SK-N-SH treated with all-trans-retinoic acid at 6 μM for 48 hours (cell line): Measurements from ENCODE around the gene RHOJ.

Experiments
- ATAC-seq: fragments of 200-7000 bp; cut with Tn5 transposase; 3 replicates; pipeline ENCODE4 v1.9.1; 2020; ENCODE audit warnings: mild to moderate bottlenecking, moderate library complexity
- ARNTL ChIP-seq: fragments of 450-650 bp; formaldehyde crosslinking; IDR thresholded peaks from 2 replicates; pipeline ENCODE4 v1.5.0; 2020; ENCODE audit warnings: low read depth, mild to moderate bottlenecking, moderate library complexity, borderline replicate concordance
- BACH2 ChIP-seq: fragments of 250-450 bp; sonication (Bioruptor Pico); IDR thresholded peaks from 2 replicates; pipeline ENCODE4 v1.9.0; 2021; ENCODE audit warnings: mild to moderate bottlenecking, borderline replicate concordance
- CSDC2 ChIP-seq: fragments of 250-450 bp; sonication (Bioruptor Pico); IDR thresholded peaks from 2 replicates; pipeline ENCODE4 v1.5.0; 2020; ENCODE audit warnings: mild to moderate bottlenecking, moderate library complexity
- ESRRG ChIP-seq: fragments of 250-450 bp; sonication (Bioruptor Pico); IDR thresholded peaks from 2 replicates; pipeline ENCODE4 v1.6.1; 2021; ENCODE audit warnings: mild to moderate bottlenecking
- GLIS3 ChIP-seq: fragments of 250-450 bp; sonication (Bioruptor Pico); IDR thresholded peaks from 2 replicates; pipeline ENCODE4 v1.5.0; 2020; ENCODE audit warnings: mild to moderate bottlenecking, moderate library complexity
- OSR1 ChIP-seq: fragments of 250-450 bp; sonication (Bioruptor Pico); IDR thresholded peaks from 2 replicates; pipeline ENCODE4 v1.8.0; 2022; ENCODE audit warnings: moderate library complexity, mild to moderate bottlenecking, inconsistent platforms
- PPARA ChIP-seq: fragments of 250-450 bp; sonication (Bioruptor Pico); IDR thresholded peaks from 2 replicates; pipeline ENCODE4 v1.5.0; 2020; ENCODE audit warnings: mild to moderate bottlenecking, borderline replicate concordance
- RARB ChIP-seq: fragments of 250-450 bp; sonication (Bioruptor Pico); IDR thresholded peaks from 2 replicates; pipeline ENCODE4 v1.8.0; 2021; ENCODE audit warnings: mild to moderate bottlenecking, moderate library complexity
- TCF4 ChIP-seq: fragments of 250-450 bp; sonication (Bioruptor Pico); IDR thresholded peaks from 2 replicates; pipeline ENCODE4 v1.8.0; 2021; ENCODE audit warnings: mild to moderate bottlenecking, moderate library complexity, borderline replicate concordance
- ZC3H10 ChIP-seq: fragments of 250-450 bp; sonication (Bioruptor Pico); IDR thresholded peaks from 2 replicates; pipeline ENCODE4 v1.5.1; 2021; ENCODE audit warnings: mild to moderate bottlenecking, moderate library complexity
- ZFP3 ChIP-seq: fragments of 250-450 bp; sonication (Bioruptor Pico); IDR thresholded peaks from 2 replicates; pipeline ENCODE4 v1.5.0; 2020; ENCODE audit warnings: mild to moderate bottlenecking, moderate library complexity
- ZNF565 ChIP-seq: fragments of 450-650 bp; formaldehyde crosslinking; conservative IDR thresholded peaks from 2 replicates; pipeline ENCODE4 v1.5.0; 2020; ENCODE audit warnings: low read depth, mild to moderate bottlenecking, moderate library complexity
- ZNF8 ChIP-seq: fragments of 450-650 bp; formaldehyde crosslinking; IDR thresholded peaks from 2 replicates; pipeline ENCODE4 v1.5.0; 2020; ENCODE audit warnings: mild to moderate bottlenecking, moderate library complexity
- TF ChIP-seq, protein P1 (sequence below): fragments of 250-450 bp; sonication (Bioruptor Pico); IDR thresholded peaks from 2 replicates; pipeline ENCODE4 v1.5.1; 2021; ENCODE audit warnings: mild to moderate bottlenecking, moderate library complexity
- TF ChIP-seq, protein P2 (sequence below): fragments of 250-450 bp; sonication (Bioruptor Pico); IDR thresholded peaks from 2 replicates; pipeline ENCODE4 v1.5.1; 2020; ENCODE audit warnings: low read depth, mild to moderate bottlenecking, moderate library complexity
- TF ChIP-seq, protein P3 (sequence below): fragments of 250-450 bp; sonication (Bioruptor Pico); IDR thresholded peaks from 2 replicates; pipeline ENCODE4 v1.5.0; 2020; ENCODE audit warnings: mild to moderate bottlenecking, moderate library complexity
- TF ChIP-seq, protein P4 (sequence below): fragments of 250-450 bp; sonication (Bioruptor Pico); IDR thresholded peaks from 2 replicates; pipeline ENCODE4 v1.8.0; 2020; ENCODE audit warnings: mild to moderate bottlenecking, moderate library complexity, borderline replicate concordance

Gene RHOJ

DNA sequence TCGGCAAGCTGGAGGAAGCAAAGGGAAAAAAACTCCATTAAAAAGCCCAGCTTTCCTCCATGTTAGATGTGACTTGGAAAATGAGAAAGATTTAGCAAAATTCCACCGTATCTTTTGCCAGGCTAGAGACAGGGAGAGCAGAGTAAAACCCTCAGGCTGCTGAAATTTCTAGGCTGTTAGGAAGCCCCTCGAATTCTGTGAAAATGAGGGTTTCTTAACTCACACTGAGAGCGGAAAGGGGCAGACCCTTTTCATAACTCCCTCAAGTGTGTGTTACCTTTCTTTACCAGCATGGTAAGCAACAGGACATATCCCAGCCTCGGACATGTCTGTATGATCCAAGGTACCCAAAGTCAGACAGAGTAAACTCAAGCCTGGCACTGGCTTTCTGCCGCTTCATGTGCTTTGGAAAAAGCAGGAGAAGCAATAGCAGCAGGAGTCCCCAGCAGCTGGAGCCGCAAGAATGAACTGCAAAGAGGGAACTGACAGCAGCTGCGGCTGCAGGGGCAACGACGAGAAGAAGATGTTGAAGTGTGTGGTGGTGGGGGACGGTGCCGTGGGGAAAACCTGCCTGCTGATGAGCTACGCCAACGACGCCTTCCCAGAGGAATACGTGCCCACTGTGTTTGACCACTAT is at the start of gene RHOJ:
TSS of gene RHOJ (plus strand) at position 37 of the 637 bp plus-strand sequence. CDS start at position 464, 427 bp downstream.
- ATAC-seq = peak; percentile 65
- TF ChIP-seq, protein P1, sequence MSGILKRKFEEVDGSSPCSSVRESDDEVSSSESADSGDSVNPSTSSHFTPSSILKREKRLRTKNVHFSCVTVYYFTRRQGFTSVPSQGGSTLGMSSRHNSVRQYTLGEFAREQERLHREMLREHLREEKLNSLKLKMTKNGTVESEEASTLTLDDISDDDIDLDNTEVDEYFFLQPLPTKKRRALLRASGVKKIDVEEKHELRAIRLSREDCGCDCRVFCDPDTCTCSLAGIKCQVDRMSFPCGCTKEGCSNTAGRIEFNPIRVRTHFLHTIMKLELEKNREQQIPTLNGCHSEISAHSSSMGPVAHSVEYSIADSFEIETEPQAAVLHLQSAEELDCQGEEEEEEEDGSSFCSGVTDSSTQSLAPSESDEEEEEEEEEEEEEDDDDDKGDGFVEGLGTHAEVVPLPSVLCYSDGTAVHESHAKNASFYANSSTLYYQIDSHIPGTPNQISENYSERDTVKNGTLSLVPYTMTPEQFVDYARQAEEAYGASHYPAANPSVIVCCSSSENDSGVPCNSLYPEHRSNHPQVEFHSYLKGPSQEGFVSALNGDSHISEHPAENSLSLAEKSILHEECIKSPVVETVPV (CRISPR knock-in tag) = no peak
- TF ChIP-seq BACH2 (CRISPR knock-in tag) (no peak), RARB (CRISPR knock-in tag) (no peak), GLIS3 (CRISPR knock-in tag) (no peak), CSDC2 (CRISPR knock-in tag) (no peak), ZC3H10 (CRISPR knock-in tag) (no peak), ESRRG (CRISPR knock-in tag) (no peak), ZFP3 (CRISPR knock-in tag) (no peak)
- TF ChIP-seq, protein P2, sequence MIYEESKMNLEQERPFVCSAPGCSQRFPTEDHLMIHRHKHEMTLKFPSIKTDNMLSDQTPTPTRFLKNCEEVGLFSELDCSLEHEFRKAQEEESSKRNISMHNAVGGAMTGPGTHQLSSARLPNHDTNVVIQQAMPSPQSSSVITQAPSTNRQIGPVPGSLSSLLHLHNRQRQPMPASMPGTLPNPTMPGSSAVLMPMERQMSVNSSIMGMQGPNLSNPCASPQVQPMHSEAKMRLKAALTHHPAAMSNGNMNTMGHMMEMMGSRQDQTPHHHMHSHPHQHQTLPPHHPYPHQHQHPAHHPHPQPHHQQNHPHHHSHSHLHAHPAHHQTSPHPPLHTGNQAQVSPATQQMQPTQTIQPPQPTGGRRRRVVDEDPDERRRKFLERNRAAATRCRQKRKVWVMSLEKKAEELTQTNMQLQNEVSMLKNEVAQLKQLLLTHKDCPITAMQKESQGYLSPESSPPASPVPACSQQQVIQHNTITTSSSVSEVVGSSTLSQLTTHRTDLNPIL (CRISPR knock-in tag) = no peak
- TF ChIP-seq, protein P3, sequence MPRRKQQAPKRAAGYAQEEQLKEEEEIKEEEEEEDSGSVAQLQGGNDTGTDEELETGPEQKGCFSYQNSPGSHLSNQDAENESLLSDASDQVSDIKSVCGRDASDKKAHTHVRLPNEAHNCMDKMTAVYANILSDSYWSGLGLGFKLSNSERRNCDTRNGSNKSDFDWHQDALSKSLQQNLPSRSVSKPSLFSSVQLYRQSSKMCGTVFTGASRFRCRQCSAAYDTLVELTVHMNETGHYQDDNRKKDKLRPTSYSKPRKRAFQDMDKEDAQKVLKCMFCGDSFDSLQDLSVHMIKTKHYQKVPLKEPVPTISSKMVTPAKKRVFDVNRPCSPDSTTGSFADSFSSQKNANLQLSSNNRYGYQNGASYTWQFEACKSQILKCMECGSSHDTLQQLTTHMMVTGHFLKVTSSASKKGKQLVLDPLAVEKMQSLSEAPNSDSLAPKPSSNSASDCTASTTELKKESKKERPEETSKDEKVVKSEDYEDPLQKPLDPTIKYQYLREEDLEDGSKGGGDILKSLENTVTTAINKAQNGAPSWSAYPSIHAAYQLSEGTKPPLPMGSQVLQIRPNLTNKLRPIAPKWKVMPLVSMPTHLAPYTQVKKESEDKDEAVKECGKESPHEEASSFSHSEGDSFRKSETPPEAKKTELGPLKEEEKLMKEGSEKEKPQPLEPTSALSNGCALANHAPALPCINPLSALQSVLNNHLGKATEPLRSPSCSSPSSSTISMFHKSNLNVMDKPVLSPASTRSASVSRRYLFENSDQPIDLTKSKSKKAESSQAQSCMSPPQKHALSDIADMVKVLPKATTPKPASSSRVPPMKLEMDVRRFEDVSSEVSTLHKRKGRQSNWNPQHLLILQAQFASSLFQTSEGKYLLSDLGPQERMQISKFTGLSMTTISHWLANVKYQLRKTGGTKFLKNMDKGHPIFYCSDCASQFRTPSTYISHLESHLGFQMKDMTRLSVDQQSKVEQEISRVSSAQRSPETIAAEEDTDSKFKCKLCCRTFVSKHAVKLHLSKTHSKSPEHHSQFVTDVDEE = no peak
- TF ChIP-seq, all 23 proteins: peak for 0

DNA sequence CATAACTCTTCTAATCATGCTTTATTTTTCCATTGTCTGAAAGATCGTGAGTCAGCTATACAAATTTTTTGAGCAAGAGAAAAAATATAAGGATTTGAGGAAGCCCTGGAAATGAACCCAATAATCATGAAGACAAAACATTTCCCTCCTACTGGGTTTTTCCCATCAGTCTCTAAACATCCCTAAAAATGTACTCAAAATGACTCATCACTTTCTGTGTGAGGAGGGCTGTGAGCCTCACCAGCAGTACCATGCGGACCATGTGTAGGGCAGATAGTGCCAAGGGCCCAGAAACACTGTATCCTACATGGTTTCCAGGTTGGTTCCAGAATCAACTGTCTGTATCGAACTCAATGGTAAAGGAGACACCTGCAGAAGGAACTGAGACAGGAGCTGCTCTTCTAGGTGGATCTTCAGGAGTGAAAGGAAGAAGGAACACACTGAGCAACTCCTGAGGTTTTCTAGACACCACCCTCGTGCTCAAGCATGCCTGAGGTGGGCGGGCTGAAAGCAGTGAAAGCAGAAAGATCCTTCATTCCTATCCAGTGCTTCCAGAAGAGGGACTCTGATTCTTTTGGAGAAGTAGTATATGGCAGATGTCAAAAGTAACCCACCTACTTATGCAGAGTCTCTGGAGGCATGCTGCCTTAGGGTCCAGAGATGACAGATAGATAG is 48.6 kb upstream of the RHOJ start:
- no peak for TF ChIP-seq ZNF565 (CRISPR knock-in tag)
- TF ChIP-seq ESRRG (CRISPR knock-in tag) = no peak
- TF ChIP-seq ZNF8 (CRISPR knock-in tag) = no peak
- TF ChIP-seq ZC3H10 (CRISPR knock-in tag) = no peak
- TF ChIP-seq OSR1 = no peak
- no peak for TF ChIP-seq TCF4 (CRISPR knock-in tag)
- no peak for TF ChIP-seq PPARA (CRISPR knock-in tag)
- TF ChIP-seq, protein P1 (CRISPR knock-in tag) = no peak
- TF ChIP-seq ARNTL (CRISPR knock-in tag) = no peak
- TF ChIP-seq BACH2 (CRISPR knock-in tag) = no peak
- TF ChIP-seq, protein P4, sequence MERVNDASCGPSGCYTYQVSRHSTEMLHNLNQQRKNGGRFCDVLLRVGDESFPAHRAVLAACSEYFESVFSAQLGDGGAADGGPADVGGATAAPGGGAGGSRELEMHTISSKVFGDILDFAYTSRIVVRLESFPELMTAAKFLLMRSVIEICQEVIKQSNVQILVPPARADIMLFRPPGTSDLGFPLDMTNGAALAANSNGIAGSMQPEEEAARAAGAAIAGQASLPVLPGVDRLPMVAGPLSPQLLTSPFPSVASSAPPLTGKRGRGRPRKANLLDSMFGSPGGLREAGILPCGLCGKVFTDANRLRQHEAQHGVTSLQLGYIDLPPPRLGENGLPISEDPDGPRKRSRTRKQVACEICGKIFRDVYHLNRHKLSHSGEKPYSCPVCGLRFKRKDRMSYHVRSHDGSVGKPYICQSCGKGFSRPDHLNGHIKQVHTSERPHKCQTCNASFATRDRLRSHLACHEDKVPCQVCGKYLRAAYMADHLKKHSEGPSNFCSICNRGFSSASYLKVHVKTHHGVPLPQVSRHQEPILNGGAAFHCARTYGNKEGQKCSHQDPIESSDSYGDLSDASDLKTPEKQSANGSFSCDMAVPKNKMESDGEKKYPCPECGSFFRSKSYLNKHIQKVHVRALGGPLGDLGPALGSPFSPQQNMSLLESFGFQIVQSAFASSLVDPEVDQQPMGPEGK (CRISPR knock-in tag) = no peak
- ATAC-seq = no peak

DNA sequence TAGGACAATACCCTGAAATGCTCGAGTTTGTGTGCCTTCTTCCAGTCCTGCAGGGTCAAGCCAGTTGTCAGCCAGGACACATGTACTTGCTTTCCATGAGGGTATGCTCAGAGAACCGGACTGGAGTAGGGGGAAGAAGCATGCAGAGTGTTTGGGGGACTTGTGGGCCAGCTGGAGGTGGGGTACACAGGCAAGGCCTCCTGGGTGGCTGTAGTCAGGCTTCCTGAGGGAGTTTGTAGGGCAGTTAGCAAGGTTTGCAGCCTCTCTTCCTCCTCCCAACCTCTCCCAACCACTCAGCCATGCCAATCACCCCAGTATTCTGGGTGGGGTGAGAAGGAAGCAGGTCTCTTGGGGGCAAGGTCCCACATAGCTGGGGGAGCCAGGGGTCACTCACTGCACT is 47.0 kb upstream of the RHOJ start:
- TF ChIP-seq OSR1 = no peak
- TF ChIP-seq RARB (CRISPR knock-in tag) = no peak
- TF ChIP-seq PPARA (CRISPR knock-in tag) = no peak
- TF ChIP-seq, protein P1 (CRISPR knock-in tag) = no peak
- TF ChIP-seq, protein P3 = no peak
- no peak for TF ChIP-seq ZNF8 (CRISPR knock-in tag)
- ATAC-seq = no peak
